OCI-LY3 (cell line): ENCODE results near the gene LDAH.

Experiments used
- EZH2phosphoT487 ChIP-seq: fragments of 200-600 bp; shearing (Covaris generic); IDR thresholded peaks from 2 replicates; pipeline ENCODE4 v1.6.1; 2018; ENCODE audit warnings: antibody characterized with exemption, mixed run types, low read depth
- TF ChIP-seq, protein P1 (sequence below): fragments of 200-600, 300-600 bp; sonication (generic); IDR thresholded peaks from 2 replicates; pipeline ENCODE4 v1.5.1; 2014; ENCODE audit warnings: antibody characterized with exemption, low read length, low read depth

GRCh38 chr2:20638014-20638413, 184.9 kb downstream of the LDAH start:
- TF ChIP-seq, protein P1, sequence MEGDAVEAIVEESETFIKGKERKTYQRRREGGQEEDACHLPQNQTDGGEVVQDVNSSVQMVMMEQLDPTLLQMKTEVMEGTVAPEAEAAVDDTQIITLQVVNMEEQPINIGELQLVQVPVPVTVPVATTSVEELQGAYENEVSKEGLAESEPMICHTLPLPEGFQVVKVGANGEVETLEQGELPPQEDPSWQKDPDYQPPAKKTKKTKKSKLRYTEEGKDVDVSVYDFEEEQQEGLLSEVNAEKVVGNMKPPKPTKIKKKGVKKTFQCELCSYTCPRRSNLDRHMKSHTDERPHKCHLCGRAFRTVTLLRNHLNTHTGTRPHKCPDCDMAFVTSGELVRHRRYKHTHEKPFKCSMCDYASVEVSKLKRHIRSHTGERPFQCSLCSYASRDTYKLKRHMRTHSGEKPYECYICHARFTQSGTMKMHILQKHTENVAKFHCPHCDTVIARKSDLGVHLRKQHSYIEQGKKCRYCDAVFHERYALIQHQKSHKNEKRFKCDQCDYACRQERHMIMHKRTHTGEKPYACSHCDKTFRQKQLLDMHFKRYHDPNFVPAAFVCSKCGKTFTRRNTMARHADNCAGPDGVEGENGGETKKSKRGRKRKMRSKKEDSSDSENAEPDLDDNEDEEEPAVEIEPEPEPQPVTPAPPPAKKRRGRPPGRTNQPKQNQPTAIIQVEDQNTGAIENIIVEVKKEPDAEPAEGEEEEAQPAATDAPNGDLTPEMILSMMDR: no peak
- TF ChIP-seq EZH2phosphoT487: no peak
